GM21526 (cell line): ENCODE results near the gene AGBL3.
A peak's percentile ranks its signal among the peaks of the same experiment; 100 is the strongest.

ENCODE experiments used
- ATAC-seq: cut with Tn5 transposase; IDR thresholded peaks from one replicate; pipeline ENCODE4 v1.9.1; 2021; ENCODE audit warnings: moderate library complexity; ENCODE audit not compliant: unreplicated experiment, low FRiP score

Gene AGBL3

DNA sequence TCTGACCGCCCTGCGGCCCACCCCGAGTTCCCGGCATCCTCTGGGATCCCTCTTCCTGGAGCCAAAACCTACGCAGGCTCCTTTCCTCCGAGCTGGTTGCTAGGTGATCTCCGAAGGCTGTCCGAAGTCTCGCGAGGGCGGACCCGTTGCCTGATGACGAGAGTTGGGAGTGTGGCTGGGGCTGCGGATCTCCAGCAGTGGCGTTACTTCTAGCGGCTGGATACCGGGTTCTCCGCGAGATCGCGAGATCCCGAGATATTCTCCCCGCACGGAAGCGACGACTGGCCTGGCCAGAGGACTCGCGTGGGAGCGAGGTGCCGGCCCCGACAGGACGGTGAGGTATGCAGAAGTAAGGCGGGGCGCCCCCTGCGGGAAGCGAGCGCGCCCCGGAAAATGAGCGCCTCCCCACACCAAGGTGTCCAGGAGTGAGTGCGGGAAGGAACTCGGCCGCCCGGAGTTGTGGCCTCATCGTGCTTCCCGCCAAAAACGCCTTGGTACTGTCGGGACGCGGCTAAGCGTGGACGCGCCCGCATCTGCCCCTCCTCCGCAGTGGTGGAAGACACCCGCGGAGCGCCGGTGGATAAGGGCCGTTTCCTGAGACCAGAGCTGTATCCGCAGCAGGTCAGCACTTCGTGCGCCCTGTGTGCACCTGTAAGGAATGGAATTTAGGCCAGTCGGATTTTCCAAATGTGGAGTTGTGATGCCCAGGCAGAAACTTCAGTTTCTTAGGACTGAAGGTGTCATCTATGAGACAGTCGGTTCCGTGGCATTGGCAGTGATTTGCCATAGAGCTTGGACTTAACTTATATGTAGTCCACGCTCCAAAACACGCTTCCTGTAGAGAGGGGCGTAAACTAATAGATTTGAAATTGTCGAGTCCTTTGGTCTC lies at the start of gene AGBL3:
TSS of gene AGBL3 (plus strand) at position 146 of the 889 bp plus-strand sequence. CDS start 1,426 bp downstream, outside the sequence.
- ATAC-seq: peak; percentile 94

DNA sequence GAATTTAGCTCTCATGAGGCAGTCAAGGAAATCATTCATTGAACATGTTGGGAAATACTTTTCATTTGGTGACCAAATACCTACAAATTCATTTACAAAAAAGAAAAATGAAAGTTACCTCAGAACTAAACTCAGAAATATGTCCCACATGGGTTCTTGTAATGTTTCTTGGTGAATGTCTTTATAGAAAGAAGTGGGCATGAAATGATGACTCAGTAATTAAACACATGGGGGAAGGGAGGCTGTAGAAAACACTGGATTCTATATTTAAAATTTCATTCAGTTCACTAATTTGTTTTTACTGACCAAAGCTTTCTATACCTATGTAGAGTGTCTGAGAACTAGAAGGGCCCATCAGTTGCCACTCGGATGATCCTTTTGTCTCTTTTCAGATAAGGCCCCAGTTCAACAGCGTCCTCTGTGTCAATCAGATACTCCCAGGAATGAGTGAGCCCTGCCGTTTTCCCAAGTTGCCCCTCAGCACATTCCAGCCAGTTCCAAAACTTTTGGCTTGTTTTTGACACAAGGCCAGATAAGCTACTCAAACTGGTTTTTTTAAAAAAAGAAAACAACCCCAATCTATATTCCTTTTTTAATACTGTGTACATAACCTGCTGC lies 49.3 kb upstream of the AGBL3 start:
- no peak for ATAC-seq

DNA sequence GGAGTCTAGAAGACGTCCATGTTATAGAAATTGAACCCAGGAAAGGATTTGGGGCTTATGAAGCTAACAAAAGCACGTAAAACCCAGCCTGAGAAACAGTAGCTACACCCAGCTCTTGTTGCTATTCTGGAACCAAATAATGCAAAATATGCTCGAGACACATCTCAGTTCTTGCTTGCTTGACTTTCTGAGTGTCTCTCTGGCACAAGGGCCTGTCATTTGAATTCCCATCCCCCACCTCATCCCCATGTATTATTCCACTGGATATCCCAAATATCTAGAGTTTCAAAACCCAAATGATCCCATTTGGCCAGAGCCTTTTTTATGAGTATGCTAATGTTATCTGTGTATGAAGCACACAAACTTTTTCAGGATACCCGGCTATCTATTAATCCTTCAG lies 48.2 kb upstream of the AGBL3 start:
- no peak for ATAC-seq

DNA sequence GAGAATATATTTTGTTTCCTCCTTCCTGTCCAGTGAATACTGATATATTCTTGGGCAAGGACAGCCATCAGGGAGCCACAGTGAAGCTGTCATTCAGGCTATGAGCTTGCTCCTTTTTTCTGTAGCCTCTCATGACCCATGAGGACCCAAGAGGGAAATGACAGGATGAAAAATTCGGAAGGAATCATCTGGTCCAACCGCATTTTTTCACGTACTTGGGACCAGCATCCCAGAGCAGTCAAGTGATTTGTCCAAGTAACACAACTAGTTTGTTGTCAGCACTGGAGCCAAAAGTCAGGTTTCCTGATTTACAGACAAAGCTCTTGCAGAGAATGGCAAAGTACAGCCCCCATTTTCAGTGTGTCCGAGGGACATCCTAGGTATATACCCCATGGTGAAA lies 47.2 kb upstream of the AGBL3 start:
- no peak for ATAC-seq

DNA sequence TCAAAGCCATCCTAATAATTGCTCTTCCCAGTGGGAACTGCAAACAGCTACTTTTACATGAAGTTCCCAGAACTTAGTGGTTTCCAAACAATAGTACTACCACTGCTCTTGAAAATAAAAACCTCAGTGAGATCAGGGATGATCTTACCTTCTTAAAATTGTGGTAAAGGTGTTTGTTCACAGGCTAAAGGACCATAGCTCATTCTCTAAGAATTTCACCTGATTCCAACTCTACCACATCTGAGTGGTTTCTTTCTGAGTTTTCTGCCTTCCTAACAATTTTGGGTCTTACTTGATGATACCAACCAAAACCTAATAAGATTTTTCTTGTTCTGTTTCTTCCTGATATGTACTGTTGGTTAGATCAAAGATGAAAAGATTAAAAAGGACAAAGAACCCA lies 45.6 kb upstream of the AGBL3 start:
- ATAC-seq: no peak

DNA sequence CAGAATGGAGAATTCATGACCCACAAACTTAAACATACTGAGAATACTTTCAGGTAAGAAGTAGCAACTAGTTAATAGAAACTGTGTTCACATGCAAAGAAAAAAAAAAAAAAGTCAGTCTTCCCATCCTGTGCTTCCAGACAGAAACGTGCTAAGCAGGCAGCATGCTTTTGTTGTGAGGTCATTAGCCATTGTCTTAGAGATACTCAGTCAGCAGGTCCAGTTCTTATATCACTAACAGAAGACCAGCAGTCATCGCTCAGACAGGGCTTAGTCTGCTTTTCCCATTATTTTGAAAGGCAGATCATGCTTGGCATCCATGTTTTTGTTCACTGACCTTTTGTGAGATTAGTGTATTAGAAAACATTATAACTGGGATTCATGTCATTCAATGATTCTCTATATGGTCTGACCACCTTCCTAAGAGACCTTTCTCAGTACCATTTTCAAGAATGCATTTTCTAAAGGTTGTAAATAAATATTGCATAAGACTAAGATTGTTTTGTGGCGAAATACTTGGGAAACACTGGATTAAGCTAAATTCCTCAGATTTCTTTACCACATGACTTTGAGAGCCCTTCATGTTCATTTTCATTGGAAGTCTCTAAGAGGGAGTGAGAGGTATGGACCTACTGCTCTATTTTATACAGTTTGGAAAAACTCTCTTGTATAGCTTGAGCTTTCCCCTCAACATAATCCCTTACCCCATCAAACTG lies 45.0 kb upstream of the AGBL3 start:
- no peak for ATAC-seq

DNA sequence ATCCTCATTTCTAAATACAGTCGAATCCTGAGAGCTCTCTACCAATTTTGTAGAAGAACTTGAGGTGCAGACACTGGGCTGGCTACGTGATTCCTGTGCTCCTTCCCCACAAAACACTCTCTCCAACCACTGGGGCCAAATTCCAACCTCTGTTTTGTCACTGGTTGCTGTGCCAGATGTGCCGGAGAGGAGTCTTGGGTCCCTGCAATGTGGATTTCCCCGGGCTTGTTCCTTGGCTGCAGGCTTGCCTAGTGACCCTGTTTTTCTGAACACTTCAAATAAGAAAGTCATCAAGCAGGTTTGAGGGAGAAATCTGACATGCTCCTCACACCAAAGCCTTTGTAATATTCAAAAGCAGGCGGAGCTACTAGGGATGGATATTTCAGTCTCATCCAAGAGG lies 44.4 kb upstream of the AGBL3 start:
- ATAC-seq: no peak

DNA sequence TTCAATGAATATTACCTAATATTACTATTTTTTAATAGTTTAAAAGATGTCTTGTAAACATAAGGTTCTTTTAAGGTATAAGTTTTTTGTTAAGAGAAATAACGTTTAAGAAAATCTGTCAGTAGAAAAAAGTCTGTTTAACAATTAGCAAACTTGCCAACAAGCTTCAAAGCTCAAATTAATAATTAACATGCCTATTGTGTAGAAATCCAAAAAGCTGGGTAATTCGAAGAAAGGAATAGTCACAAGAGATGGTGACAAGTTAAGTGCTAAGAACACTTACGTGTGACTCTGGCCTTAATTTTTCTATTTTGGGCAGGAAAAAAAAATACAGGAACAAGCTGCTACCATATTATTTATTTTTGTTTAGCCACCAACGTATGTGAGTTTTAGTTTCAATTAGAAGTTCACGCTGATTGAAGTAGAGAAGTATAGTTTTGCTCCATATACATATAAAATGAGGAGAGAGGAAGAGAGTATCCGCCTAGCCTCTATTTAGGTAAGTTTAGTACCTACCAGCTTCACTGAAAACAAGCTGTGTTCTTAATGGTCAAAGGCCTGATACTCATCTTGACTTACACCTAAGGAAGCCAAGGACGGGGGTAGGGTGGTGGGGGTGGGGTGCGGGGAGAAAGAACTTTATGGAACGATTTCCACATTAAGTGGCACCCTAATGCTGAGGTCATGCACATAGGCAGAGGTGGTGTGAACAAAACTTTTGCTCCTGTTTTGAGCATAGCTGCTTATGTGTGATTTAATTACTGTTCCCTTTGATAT lies 43.4 kb upstream of the AGBL3 start:
- no peak for ATAC-seq

DNA sequence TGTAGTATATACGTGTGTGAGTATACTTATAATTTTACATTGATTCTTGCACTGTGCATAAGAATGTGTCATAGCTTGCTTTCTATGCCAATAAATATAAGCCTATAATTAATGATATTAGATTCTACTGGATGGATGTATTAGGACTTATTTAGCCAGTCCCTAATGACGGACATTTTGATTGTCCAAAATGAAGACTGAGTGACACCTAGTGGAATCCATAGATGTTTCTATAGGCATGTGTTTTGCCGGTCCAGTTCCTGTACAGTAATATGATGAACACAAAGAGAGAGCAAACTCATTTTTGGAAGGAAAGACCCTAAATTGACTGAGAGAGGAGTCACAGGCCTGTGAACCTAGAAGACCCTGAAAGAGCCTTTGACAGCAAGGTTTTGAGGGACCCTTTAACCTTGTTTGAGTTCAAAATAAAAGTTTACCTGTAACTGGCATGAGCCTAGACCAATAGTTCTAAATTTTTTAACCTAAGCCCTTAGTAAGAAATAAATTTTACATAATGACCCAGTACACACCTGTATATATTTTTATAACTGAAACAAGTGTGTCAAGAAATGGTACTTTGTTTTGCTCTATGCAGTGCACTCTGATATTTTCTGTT lies 42.4 kb upstream of the AGBL3 start:
- ATAC-seq: peak; percentile 70

DNA sequence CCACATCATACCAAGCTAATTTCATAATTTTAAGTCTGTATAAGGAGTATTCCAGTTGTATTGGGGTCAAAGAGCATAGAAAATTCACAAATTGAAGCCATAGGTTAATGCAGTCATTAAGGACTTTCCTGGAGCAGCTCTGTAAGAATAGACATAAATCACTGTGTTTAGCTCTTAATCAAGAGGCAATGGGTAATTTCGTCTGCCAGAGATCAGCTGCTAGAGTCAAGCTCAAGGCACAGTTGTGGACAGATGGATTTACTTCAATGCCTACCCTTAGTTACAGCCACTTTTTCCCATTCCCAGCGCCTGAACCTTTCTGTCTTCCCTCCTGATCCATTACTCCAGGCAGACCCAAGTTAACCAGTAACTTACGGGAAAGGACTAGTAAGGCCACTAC lies 40.6 kb upstream of the AGBL3 start:
- no peak for ATAC-seq

DNA sequence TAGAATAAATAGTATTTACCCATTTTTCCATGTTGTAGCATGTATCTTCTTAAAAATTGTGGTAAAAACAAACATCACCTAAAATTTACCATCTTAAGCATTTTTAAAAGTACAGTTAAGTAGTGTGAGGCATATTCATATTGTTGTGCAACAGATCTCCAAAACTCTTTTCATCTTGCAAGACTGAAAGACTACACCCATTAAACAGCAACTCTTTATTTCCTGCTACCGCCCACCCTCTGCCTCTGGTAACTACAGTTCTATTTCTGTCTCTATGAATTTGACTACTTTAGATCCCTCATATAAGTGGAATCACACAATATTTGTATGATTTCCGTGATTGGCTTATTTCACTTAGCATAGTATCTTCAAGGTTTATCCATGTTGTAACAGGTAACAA lies 40.0 kb upstream of the AGBL3 start:
- ATAC-seq: no peak

DNA sequence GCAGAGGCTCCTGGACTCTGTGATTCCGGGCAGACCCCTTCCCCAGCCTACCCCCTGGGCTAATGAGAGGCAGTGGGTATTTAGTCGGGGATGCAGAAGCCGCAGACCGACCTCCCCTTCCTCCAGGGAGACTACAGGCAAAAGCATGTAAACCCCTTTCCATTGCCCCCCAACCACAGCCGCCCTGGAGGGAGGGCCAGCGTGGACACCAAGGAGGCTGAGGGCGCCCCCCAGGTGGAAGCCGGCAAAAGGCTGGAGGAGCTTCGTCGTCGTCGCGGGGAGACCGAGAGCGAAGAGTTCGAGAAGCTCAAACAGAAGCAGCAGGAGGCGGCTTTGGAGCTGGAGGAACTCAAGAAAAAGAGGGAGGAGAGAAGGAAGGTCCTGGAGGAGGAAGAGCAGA lies 39.0 kb upstream of the AGBL3 start:
- no peak for ATAC-seq

DNA sequence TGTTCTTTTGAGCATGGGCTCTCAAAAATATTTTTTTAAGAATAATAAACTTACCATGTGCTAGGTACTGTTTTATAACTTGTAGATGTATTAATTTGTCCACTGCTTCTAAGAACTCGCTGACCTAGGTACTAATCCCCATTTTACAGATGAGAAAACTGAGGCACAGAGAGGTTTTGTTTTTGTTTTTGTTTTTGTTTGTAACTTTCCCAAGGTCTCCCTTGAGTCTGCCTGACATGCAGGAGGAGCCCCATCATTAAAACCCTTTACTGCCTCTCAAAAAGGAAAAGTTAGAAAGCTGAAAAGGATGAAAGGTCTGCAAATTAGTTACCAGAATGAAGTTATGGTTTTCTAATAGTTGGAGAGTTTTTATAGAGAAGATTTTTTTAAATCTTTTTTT lies 38.5 kb upstream of the AGBL3 start:
- no peak for ATAC-seq

DNA sequence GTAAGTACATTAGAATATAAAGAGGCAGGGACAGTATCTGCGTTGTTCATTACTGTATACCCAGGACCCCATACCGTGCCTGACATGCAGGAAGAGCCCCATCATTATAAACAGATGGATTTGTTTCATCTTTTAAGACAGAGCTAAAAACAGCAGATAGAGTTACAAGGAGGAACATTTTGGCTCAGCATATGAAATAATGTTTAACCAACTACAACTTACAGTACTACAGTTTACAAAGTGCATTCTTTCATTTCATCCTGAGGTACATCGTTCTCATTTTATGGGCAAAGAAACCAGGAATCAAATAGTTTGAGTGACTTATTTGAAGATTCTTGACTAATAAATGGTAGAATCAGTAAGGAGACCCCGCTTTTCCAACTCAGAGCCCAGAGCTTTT lies 38.1 kb upstream of the AGBL3 start:
- no peak for ATAC-seq

DNA sequence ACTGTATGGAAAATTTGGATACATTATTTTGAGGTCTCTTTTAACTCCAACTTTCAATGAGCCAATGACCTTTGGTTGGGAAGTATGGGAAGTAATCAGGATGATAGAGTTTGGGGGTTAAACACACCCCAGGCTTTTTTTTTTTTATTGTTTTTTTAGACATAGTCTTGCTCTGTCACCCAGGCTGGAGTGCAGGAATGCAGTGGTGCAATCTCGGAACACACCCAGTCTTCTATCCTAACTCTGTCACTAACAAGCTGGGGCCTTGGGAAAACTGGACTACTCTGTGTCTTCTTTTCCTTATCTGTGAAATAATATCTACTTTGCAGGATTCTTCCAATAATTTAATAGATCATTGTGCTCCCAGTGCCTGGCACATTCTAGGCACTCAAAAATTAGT lies 37.6 kb upstream of the AGBL3 start:
- no peak for ATAC-seq

DNA sequence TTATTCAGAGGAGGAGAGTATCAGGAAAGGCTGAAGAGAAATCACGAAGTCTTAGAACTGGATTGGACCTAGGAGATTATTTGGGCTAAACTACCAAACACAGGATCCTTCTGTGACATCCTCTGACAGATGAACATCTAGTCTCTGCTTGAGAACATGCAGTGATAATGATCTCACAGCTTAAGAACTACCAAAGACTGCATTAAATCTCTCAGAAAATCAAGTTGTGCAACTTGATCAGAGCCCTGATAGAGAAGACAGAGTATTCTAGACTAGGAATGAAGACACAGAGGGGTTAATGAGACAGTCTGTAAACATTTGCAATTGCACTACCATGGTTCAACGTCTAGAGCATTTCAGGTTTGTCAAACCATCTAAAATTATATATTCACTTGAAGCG lies 37.1 kb upstream of the AGBL3 start:
- no peak for ATAC-seq

DNA sequence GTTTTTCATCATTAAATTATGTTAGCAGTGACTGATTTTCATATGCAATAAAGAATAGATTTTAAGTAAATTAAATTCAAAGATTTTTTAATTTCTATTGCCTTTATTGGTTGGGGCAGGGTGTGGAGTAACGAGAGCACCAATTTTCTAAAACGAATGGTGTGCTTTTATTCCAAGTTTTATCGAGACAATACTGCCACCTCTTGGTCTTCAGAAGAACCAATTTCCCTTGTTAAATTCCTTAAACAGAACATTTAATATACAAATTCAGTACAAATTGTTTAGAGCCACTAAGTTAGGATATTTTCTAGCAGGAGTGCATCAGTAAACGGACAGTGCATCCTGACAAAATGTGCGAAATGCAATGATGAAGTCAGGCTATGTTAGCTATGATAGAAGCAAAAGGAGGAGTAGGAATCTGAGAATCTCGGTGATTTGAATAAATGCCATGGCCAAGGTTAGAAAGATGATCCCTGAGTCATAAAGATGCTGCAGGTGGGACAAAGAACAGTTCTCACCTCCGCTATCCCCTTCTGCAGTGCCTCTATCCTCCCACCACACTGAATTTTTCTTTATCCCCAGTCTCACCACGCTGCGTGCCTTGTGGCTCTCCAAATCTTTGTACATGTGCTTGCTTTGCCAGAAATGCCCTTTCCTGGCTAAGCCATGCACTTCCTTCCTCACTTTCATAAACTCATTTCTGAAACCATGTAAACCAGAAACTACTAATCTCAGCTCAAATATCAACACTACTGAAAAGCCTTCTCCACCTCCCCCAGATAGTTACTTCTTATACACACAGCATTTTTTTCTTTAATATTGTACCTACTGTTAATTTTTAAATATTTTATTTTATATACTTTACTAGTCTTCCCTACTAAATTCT lies 31.9 kb upstream of the AGBL3 start:
- ATAC-seq: no peak

DNA sequence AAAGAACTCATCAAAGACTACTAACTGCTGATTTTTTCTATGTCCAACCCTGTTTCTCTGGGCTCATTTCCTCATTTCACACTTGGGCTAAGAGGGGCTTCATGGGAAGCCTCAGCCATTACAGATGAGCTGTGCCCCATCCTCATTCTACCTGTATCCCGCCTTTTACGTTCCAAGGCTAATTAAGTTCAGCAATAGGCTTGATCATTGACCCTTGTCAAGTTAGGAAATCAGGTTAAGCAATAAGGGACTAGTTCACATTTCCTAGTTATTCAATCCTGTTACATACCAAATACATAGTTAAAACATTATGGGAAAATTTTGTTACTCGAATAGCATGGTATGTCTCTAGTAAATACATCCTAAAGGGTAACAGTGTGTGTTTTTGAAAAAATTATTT lies 29.3 kb upstream of the AGBL3 start:
- no peak for ATAC-seq

DNA sequence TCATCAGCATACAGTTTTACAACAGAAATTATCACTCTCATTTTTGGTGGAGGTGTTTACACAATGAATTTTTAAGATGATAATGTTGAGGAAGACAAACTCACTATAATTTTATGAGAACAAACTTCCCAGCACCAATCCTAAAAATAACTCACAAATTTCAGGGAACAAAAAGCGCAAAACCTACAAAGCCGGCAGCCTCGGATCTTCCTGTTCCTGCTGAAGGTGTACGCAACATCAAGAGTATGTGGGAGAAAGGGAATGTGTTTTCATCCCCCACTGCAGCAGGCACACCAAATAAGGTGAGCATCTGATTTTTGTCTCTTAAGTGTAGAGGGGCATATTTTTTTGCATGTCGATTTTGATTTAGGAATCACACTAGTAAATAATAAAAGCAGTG lies 26.5 kb upstream of the AGBL3 start:
- ATAC-seq: no peak
